Dermis blood vessel endothelial cell (primary cell): Measurements from ENCODE around the gene GFM1. TPM values are rescaled to one million over a fixed set of nuclear protein-coding genes. Genes with fewer than 3 reads are reported as not detected.
A peak's percentile ranks its signal among the peaks of the same experiment; 100 is the strongest.

Source experiments
- DNase-seq: peaks from one replicate; pipeline ENCODE4 v3.0.0; 2010
- total RNA-seq: library from RNA; depleted of rRNA; stranded (reverse); fragments of >200 nt; gene quantifications from 2 replicates; pipeline ENCODE4 v1.2.3, GENCODE V29; 2014

The GFM1 gene
- total RNA-seq, 1 donor from 2014 or later, result 117 TPM

GRCh38 chr3:158727206-158728060 is 83.1 kb downstream of the GFM1 start:
- DNase-seq, result peak; percentile 88

- no peak for DNase-seq
These were observed 83.7 kb downstream of the GFM1 start for GRCh38 chr3:158728061-158728377.

GRCh38 chr3:158728851-158729250 is 84.5 kb downstream of the GFM1 start:
- no peak for DNase-seq

GRCh38 chr3:158731486-158731885 is 87.2 kb downstream of the GFM1 start:
- DNase-seq, result no peak

DNA sequence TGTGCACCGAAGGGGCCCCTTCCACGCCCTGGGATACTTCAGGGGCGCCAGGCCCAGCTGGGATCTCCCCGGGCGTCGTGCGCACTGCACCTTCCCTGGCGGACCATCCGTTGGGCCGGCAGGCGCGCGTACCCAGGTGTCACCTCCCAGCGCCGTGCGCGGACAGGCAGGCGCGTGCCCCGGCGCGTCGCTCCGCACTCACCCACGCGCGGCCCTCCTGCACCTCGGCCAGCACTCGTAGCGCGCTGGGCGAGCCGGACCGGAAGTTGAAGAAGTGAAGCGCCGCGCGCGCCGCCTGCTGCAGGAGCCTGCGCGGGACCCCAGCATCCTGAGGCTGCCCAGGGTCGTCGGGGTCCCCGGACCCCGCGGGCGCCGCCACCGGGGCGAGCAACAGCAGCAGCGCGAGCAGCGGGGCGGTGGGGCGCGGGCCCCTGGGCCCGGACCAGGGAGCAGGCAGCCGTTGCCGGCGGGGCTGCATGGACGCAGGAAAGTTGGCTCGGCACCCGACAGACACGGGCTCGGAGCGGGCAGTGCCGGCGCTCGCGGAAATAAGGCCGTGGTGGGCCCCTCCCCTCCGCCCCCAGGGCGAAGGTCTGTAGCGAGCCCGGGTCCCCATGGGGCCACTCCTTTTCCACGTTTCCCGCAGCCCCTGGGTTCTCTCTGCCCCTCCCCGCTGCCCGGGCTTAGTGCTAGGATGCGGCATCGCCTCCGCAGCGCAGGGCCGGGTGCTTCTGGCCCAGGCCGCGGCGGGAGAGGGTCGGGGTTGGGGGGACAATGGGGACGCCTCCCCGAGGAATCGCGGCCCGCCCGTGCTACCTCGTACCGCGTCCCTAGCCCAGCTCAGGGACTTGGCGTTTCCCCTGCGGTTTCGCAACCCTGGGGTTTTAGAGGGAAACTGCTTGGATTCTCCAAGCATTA is 87.9 kb downstream of the GFM1 start, which contains the start of gene RARRES1:
Gene RARRES1, minus strand, starts transcription at position 520 of the 918 bp plus-strand sequence. Its CDS starts 42 bp downstream, at position 478.
- DNase-seq, result peak; percentile 68

DNA sequence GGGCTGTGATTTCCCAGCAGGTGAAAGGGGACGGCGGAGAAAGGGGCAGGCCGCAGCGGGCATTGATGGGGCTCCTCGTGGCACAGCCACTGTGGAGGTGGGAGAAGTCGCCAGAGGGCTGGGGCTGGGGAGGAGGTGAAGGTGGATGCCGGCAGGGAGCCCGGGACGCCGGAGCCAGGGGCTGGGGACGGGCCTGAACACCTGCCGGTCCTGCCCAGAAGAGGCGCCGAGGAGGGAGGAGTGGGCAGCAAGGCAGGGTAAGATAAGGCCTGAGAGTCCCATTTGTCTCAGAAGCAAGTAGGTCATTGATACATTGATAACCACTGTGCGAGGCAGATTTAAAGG is 88.5 kb downstream of the GFM1 start:
- DNase-seq, result no peak

DNA sequence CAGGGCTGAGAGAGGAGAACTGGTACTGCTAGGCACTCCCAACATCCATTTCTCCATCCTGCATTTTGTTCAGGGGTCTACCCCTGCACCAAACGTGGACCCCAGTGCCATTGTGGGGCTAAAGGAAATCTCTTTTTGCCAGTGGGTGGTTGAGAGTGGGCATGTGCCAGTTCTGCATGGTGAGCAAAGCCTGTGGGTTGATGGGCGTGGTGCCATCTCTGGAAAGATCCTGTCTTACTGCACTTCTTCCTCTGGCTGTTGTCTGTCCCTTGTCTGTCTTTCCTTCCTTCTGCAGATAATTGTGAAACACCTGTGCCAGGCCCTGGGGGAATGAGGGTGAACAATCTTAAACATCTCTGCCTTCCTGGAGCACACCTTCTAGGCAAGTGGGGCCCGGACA is 89.3 kb downstream of the GFM1 start:
- no peak for DNase-seq

DNA sequence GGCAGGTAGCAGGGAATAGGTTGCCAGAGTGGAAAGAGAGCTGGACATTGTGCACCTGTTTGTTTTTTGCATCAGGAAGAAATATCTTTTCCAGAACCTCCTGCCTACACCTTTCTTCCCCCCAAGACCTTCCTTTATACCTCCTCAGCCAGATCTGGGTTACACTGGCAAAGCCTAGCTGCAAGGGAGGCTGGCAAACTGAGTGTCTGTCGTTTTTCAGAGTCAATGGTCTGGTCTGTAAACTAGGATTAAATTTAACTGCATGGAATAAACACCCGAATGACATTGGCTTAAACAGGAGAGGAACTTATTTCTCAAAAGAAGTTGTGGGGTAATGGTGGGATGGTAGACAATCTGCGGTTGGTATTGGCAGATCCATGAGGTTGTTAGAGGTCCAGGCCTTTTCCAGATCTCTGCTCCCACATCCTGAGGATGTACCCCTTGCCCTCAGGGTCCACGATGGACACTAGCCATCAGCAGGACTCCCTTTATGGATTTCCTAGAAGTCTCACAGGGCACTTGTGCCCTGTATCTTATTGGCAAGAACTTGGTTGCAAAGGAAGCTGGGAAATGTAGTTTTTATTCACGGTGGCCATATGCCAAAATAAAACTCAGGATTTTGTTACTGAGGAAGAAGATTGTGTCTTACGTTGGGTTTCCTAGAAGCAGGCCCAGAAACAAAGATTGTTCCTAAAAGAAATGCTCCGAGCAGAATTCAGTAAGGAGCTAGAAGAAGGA is 91.1 kb downstream of the GFM1 start:
- no peak for DNase-seq

DNA sequence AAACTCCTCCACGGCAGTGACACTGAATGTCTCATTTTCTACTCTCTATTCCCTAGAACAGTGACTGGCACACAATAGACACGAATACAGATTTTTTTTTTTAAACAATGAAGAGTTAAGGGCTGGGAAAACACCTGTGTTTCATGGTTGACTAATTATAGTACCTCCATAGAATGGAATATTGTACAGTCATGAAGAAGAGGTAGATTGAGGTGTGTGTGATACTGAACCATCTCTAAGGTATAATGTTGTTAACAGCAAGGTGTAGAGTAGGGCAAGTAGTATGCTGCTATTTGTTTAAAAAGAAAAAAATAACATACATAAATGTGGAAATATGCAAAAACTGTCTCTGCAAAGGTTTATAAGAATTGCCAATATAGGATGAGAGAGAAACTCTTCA is 93.1 kb downstream of the GFM1 start:
- DNase-seq, result no peak

DNA sequence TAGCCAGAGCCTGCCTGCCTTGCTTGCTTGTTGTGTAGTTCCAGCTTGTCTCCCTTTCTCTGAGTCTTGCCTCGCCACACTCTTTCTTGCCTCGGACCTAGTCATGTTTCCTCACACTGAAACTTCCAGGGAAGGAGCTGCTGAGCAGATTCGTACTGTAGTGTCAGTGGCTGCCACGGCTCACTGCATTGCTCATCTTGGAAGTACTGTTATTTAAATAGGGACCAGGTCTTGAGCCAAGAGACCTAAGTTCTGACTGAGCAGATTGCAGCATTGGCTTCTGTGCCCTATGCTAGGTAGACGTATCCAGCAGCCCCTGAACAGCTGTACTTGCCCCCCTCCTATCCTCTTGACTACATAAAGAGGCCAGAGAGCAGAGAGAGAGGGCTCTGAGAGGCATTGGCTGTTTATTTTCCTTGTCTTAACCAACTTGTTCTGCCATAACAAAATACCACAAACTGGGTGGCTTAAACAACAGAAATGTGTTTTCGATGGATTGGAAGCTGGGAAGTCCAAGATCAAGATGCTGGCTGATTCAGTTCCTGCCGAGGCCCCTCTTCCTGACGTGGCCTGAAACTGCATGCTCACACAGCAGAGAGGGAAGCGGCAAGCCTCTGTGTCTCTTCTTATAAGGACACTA is 93.8 kb downstream of the GFM1 start:
- DNase-seq, result peak; percentile 24

DNA sequence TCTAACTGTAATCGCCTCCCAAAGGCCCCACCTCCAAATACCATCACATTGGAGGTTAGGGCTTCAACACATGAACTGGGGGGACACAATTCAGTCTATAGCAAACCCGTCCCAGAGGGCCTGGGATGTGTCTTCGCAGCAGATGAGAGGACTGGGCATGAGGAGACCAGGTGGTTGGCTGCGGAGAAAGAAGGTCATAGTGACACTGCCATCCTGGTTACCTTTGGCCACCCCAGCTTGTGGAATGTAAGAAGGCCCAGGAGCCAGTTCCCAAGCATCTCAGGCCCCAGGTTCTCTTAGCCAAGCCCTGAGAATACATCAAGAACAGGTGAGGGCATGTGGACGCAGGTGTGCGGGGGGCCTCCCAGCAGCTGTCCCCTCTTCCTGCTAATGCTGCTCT is 94.3 kb downstream of the GFM1 start:
- DNase-seq, result no peak

GRCh38 chr3:158739078-158739477 is 94.8 kb downstream of the GFM1 start:
- no peak for DNase-seq

DNA sequence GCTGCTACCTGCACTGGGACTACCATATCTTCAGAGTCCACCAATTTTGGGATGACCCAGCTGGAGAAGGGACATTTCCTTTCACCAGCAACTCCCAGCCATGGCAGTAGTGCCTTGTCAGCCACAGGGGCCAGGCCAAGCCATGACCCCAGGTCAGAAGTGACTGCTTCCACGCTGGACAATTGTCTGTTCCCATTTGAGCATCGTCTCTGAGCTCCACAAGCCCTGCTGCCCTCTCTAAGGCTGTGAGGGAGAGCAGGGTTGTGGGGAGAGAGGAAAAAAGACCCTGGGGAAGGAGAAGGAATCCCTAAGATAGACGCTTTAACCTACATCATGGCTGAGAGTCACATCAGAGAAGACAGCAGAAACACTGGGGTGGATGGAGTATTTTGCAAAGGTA is 95.3 kb downstream of the GFM1 start:
- no peak for DNase-seq

Other genes with a start within 250 kb of the GFM1 start
- 6.0 and 7.1 TPM in 2 replicates for gene MLF1, start 73.3 kb upstream of the GFM1 start, total RNA-seq
- 82.5 and 93.8 TPM in 2 replicates for gene LXN, start 28.1 kb downstream of the GFM1 start, total RNA-seq
- gene RARRES1, start 87.9 kb downstream of the GFM1 start, total RNA-seq, result 1.3 and 6.0 TPM in 2 replicates
- gene MFSD1, start 157.5 kb downstream of the GFM1 start, total RNA-seq, result 82.0 and 101 TPM in 2 replicates